Gastrocnemius medialis (tissue), 4 donors: ENCODE results near the gene TMEM51.

Source experiments
- POLR2A ChIP-seq, 2 donors: fragments of 450-650 bp; IDR thresholded peaks; one replicate each; pipeline ENCODE4 v1.6.1; 2017; ENCODE audit warnings: antibody characterized with exemption in 2 of 2, mild to moderate bottlenecking in 2 of 2, moderate library complexity in 2 of 2
- TF ChIP-seq, protein P1 (sequence below), 5 experiments: fragments of 450-650 bp in 3 of 5; fragments of 200-600 bp in 2 of 5; sonication (generic) in 2 of 5; IDR thresholded peaks in 4 of 5; conservative IDR thresholded peaks in 1 of 5; 1 replicate in 4 of 5; 2 replicates in 1 of 5; pipeline ENCODE4 v1.5.1; 2016 to 2019; ENCODE audit warnings: antibody characterized with exemption in 5 of 5, mild to moderate bottlenecking in 3 of 5, moderate library complexity in 3 of 5

DNA sequence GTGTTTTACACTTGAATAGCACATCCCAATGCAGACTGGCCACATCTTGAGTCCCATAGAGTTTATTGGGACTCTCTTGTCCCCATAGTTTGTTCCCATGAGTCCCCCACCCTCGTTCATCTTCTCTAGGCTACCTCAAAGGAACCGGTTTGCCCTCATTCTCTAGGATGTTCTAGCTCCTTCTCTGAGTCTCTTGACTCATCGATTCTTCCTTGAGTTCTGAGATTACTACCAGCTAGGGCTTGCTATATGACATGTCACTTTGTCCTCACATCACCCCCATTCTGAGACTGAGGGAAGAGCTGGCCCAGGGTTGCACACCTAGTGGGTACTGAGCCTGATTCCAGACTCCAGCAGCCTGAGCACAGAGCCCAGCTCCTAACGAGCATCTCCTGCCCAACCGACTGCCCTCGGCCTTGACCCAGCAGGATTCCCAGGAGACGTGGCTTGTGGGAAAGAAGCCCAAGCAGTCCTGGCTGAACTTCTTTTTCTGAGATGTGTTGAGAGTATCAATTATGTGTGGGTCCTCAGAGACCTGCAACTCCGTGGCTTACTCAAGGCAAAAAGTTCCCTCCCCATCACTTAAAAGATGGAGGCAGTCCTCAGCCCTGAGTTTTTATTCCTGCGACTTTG, 42.0 kb downstream of the TMEM51 start:
- TF ChIP-seq, protein P1, sequence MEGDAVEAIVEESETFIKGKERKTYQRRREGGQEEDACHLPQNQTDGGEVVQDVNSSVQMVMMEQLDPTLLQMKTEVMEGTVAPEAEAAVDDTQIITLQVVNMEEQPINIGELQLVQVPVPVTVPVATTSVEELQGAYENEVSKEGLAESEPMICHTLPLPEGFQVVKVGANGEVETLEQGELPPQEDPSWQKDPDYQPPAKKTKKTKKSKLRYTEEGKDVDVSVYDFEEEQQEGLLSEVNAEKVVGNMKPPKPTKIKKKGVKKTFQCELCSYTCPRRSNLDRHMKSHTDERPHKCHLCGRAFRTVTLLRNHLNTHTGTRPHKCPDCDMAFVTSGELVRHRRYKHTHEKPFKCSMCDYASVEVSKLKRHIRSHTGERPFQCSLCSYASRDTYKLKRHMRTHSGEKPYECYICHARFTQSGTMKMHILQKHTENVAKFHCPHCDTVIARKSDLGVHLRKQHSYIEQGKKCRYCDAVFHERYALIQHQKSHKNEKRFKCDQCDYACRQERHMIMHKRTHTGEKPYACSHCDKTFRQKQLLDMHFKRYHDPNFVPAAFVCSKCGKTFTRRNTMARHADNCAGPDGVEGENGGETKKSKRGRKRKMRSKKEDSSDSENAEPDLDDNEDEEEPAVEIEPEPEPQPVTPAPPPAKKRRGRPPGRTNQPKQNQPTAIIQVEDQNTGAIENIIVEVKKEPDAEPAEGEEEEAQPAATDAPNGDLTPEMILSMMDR (IDR thresholded peaks at IDR 0.05 in 4 of 5, conservative IDR thresholded peaks at IDR 0.05 in 1 of 5): no peak
- no peak for TF ChIP-seq POLR2A (IDR thresholded peaks at IDR 0.05)
